OCI-LY3 (cell line): ENCODE results near the gene CNTN3.

Source experiments
- H2AFZ ChIP-seq: fragments of 200-600, 300-600 bp; shearing (Covaris generic); 2 replicates; pipeline ENCODE4 v1.6.0; 2014; ENCODE audit warnings: antibody characterized with exemption, low read depth, low read length
- H3K27ac ChIP-seq: fragments of 200-600, 300-600 bp; sonication (generic); 2 replicates; pipeline ENCODE4 v1.5.1; 2014; ENCODE audit warnings: mild to moderate bottlenecking, low read length, moderate library complexity, mixed read lengths
- H3K27me3 ChIP-seq: fragments of 200-600, 300-600 bp; sonication (generic); 2 replicates; pipeline ENCODE4 v1.6.1; 2014; ENCODE audit warnings: low read depth, low read length, mixed read lengths
- H3K36me3 ChIP-seq: fragments of 200-600, 300-600 bp; sonication (generic); replicated peaks from 2 replicates; pipeline ENCODE3; 2014; ENCODE audit warnings: low read depth, low read length, mixed read lengths
- H3K4me1 ChIP-seq: fragments of 300-600, 200-600 bp; sonication (generic); 2 replicates; pipeline ENCODE4 v1.6.1; 2014; ENCODE audit warnings: low read length, mixed read lengths
- H3K4me2 ChIP-seq: fragments of 200-600, 300-600 bp; sonication (generic); 2 replicates; pipeline ENCODE4 v1.6.1; 2014; ENCODE audit warnings: low read length, mixed read lengths
- H3K4me3 ChIP-seq: fragments of 300-600, 200-600 bp; sonication (generic); 2 replicates; pipeline ENCODE4 v1.5.1; 2014; ENCODE audit warnings: antibody characterized with exemption, mild to moderate bottlenecking, low read length, moderate library complexity
- H3K79me2 ChIP-seq: fragments of 300-600, 200-600 bp; shearing (Covaris generic); 2 replicates; pipeline ENCODE4 v1.6.1; 2014; ENCODE audit warnings: mild to moderate bottlenecking, low read length, mixed read lengths
- H3K9ac ChIP-seq: fragments of 300-600, 200-600 bp; shearing (Covaris generic); 2 replicates; pipeline ENCODE4 v1.6.0; 2014; ENCODE audit warnings: mild to moderate bottlenecking, low read length, moderate library complexity
- H3K9me3 ChIP-seq: fragments of 200-600, 300-600 bp; shearing (Covaris generic); 2 replicates; pipeline ENCODE4 v1.6.1; 2014; ENCODE audit warnings: low read length, mixed read lengths; ENCODE audit not compliant: insufficient read depth
- H4K20me1 ChIP-seq: fragments of 200-600, 300-600 bp; sonication (generic); 2 replicates; pipeline ENCODE4 v1.6.1; 2016; ENCODE audit warnings: low read length, mixed read lengths; ENCODE audit not compliant: insufficient read depth
- CTCF ChIP-seq: fragments of 200-600, 300-600 bp; sonication (generic); IDR thresholded peaks from 2 replicates; pipeline ENCODE4 v1.5.1; 2014; ENCODE audit warnings: antibody characterized with exemption, low read length, low read depth
- EZH2phosphoT487 ChIP-seq: fragments of 200-600 bp; shearing (Covaris generic); IDR thresholded peaks from 2 replicates; pipeline ENCODE4 v1.6.1; 2018; ENCODE audit warnings: antibody characterized with exemption, mixed run types, low read depth

Gene CNTN3

GRCh38 chr3:74642876-74643275 lies 28.4 kb upstream of the CNTN3 start:
- no peak overlapping the region for H3K27ac ChIP-seq
- no peaks in the 10 kb centered on the region for H3K27me3 ChIP-seq
- no peaks in the 10 kb centered on the region for H3K79me2 ChIP-seq
- no peak overlapping the region for H2AFZ ChIP-seq
- no peaks in the 10 kb centered on the region for H4K20me1 ChIP-seq
- no peak overlapping the region for H3K9ac ChIP-seq
- H3K4me2 ChIP-seq: no peak overlapping the region
- no peaks in the 10 kb centered on the region for H3K9me3 ChIP-seq
- H3K4me3 ChIP-seq: no peak overlapping the region
- H3K4me1 ChIP-seq: no peaks in the 10 kb centered on the region
- H3K36me3 ChIP-seq: no peaks in the 10 kb centered on the region
- no peak for TF ChIP-seq CTCF
- TF ChIP-seq EZH2phosphoT487: no peak

- Histone ChIP-seq H3K4me3 (no peak overlapping the region), H3K9me3 (no peaks in the 10 kb centered on the region), H3K36me3 (no peaks in the 10 kb centered on the region), H3K9ac (no peak overlapping the region), H3K4me2 (no peak overlapping the region), H3K27me3 (no peaks in the 10 kb centered on the region), H3K79me2 (no peaks in the 10 kb centered on the region), H2AFZ (no peak overlapping the region), H4K20me1 (no peaks in the 10 kb centered on the region), H3K4me1 (no peaks in the 10 kb centered on the region), H3K27ac (no peak overlapping the region)
- TF ChIP-seq CTCF: no peak
- TF ChIP-seq EZH2phosphoT487: no peak
These were observed 25.8 kb upstream of the CNTN3 start for GRCh38 chr3:74640211-74640610.

GRCh38 chr3:74639681-74640080 lies 25.2 kb upstream of the CNTN3 start:
- Histone ChIP-seq H2AFZ (no peak overlapping the region), H3K4me2 (no peak overlapping the region), H3K79me2 (no peaks in the 10 kb centered on the region), H3K9me3 (no peaks in the 10 kb centered on the region), H3K4me3 (no peak overlapping the region), H3K9ac (no peak overlapping the region), H4K20me1 (no peaks in the 10 kb centered on the region), H3K36me3 (no peaks in the 10 kb centered on the region), H3K27me3 (no peaks in the 10 kb centered on the region), H3K4me1 (no peaks in the 10 kb centered on the region), H3K27ac (no peak overlapping the region)
- TF ChIP-seq EZH2phosphoT487 (no peak), CTCF (no peak)

- TF ChIP-seq CTCF: no peak
- no peaks in the 10 kb centered on the region for H3K9me3 ChIP-seq
- no peak overlapping the region for H3K4me3 ChIP-seq
- no peak overlapping the region for H2AFZ ChIP-seq
- H3K4me2 ChIP-seq: no peak overlapping the region
- no peak overlapping the region for H3K27ac ChIP-seq
- no peaks in the 10 kb centered on the region for H3K36me3 ChIP-seq
- H4K20me1 ChIP-seq: no peaks in the 10 kb centered on the region
- no peaks in the 10 kb centered on the region for H3K4me1 ChIP-seq
- no peak overlapping the region for H3K9ac ChIP-seq
- H3K27me3 ChIP-seq: no peaks in the 10 kb centered on the region
- H3K79me2 ChIP-seq: no peaks in the 10 kb centered on the region
These were observed 22.5 kb upstream of the CNTN3 start for GRCh38 chr3:74636981-74637380.
